Medulla oblongata (tissue), 1 donor: ENCODE measurements around the gene C1S.
"Not testable (repeated sequence)": the region's sequence is repeated elsewhere in the genome, so short reads cannot be mapped to it uniquely, and the experiment has no call there.

Experiments
- DNase-seq: peaks from one replicate; pipeline ENCODE4 v3.0.0-alpha.2; 2015; ENCODE audit errors: extremely low spot score

The C1S gene

DNA sequence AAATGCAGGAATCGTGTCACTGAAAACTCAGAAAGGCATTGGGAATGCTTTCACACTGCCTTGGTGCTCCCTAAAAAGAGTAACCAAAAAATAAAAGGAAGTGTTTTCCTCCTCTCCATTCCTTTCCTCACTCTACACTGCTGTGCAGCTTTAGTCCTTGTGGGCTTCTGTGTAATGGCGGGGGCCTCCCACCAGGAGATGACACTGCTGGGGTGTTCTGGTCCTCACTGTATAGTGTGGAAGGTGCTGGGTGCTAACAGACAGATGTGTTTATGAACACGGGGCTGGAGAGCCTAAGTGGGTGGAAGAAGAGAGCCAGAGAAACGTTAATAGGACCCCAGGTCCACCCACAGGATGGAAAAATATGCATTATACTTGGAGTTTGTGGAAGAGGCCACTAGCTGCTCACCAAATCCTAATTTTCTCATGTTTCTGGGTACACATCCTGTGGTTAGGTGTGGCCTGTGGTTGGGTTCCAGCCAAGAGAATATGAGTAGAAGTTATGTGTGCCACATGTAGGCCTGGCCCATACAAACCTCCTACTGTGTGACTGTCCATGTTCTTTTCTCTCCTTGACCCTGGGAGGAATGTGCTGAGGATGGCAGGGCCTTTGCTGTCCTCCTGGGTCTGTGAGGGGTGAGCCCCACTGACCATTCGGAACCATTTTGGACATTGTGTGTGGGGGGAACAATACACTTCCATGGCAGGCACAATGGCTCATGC lies 14.0 kb upstream of the C1S start:
- no peak for DNase-seq

DNA sequence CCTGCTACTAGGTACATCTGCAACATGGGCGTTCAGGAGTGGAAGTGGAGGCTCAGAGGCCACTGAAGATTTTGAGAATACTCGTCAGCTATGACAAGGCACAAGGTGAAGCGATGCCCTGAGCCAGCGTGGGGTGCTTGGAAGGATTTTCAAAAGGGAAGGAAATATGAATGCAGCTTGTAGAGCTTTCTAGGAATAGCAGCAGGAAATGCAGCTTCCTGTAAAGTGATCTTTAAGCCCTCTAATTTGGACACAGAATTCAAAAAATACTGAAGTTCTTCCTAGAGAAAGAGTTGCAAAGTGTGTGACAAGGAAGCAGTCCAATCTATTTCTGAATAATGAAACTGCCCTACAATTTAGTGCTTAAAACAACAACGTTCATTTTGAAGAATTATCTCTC lies 13.2 kb upstream of the C1S start:
- peak; percentile 3 for DNase-seq

DNA sequence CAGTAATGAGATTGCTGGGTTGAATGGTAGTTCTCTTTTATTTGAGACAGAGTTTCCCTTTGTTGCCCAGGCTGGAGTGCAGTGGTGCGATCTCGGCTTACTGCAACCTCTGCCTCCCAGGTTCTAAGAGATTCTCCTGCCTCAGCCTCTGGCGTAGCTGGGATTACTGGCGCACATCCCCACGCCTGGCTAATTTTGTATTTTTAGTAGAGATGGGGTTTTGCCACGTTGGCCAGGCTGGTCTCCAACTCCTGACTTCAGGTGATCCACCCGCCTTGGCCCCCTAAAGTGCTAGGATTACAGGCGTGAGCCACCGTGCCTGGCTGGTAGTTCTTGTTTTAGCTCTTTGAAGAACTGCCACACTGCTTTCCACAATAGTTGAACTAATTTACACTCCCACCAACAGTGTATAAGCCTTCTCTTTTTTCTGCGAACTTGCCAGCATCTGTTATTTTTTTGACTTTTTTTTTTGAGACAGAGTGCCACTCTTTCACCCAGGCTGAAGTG lies 11.0 kb upstream of the C1S start:
- DNase-seq, result not testable (repeated sequence)

DNA sequence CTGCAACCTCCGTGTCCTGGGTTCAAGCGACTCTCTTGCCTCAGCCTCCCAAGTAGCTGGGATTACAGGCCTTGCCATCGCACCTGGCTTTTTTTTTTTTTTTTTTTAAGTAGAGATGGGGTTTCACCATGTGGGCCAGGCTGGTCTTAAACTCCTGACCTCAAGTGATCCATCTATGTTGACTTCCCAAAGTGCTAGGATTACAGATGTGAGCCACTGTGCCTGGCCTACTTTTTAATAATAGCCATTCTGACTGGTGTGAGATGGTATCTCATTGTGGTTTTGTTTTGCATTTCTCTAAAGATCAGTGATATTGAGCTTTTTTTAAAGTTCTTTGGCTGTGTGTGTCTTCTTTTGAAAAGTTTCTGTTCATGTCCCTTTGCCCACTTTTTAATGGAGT lies 10.5 kb upstream of the C1S start:
- DNase-seq, result not testable (repeated sequence)

DNA sequence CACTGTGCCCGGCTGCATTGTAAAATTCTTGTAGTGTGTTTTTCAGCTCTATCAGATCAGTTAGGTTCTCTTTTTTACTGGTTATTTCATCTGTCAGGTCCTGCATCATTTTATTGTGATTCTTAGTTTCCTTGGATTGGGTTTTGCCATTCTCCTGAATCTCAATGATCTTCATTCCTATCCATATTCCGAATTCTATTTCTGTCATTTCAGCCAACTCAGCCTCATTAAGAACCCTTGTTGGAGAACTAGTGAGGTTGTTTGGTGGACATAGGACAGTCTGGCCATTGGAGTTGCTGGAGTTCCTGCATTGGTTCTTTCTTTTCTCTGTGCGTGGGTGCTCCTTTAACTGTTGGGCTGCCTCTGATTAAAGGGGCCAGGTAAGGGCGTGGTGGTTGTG lies 5.6 kb upstream of the C1S start:
- no peak for DNase-seq

DNA sequence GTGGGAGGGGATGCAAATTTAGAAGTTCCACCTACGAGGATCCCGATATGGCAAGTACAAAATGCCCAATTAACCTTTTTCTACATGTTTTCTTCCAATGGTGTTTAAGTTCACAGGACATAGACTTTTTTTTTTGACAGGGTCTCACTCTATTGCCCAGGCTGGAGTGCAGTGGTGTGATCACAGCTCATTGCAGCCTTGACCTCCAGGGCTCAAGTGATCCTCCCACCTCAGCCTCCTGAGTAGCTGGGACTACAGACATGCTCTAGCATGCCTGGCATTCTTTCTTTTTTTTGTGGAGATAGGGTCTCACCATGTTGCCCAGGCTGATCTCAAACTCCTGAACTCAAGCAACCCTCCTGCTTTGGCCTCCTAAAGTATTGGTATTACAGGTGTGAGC lies 4.8 kb upstream of the C1S start:
- DNase-seq, result not testable (repeated sequence)

DNA sequence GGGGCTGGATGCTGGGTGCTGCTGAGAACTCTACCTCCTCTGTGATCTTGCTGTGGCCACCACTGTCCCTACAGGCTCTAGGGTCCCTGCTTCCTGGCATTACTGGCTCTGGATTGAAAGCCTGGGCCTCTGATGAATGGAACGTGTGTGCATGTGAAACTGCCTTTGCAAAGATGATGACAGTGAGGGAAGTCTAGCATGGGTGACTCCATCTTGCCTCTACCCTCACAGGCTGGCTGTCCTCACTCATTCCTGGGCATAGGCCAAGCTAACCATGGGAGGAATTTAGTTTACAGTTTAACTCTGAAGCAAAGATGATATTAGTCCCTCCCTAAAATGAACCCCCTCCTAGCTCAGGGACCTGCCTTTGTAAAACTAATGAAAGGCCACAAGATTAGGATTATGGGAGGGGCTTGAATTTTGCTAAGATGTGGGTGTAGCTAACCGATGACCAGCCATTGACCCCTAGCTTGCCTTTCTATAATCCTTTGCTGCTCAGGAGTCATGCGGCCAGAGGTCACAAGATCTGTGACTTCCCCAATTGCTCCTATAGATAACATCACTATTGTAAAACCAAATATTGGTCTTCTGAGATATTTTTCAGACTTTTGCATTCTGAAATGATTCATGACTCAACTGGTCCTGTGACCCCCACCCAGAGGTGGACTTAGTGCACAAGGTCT lies 2.2 kb upstream of the C1S start:
- no peak for DNase-seq

DNA sequence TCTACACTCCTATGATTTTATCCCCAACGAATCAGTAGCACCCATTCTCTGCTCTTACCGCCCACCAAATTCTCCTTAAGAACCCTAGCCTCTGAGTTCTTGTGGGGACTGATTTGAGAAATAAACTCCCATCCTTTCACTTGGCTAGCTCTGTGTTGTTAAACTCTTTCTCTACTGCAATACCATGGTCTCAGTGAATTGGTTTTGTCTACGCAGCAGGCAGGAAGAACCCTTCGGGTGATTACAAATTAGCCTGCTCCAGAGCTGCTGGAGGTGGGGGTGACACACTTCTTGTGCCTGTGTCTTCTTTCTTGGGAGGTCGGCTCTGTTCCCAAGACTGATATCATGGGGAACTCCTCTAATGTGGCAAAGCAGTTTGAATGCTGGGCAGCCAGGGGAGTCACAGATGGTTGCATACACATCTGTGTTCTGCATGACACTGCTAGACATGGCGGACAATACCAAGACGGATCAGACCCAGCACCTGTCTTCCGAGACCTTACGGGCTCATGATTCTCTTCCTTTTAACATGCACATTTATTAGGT lies 1.6 kb upstream of the C1S start:
- no peak for DNase-seq

DNA sequence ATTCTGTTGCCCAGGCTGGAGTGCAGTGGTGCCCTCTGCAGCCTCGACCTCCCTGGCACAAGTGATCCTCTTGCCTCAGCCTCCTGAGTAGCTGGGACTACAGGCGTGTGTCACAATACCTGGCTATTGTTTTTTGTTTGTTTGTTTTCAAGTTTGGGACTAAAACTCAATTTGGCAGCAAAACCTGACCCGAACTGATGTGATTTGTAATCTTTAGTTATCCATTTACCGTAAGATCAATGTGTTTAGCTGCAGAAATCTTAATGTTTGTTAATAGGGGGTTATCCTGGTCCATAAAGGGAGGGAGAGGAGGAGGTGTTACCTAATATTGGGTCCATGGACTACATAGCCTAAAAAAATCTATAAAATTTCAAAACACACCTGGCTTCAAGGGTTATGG lies 738 bp upstream of the C1S start:
- DNase-seq, result no peak

DNA sequence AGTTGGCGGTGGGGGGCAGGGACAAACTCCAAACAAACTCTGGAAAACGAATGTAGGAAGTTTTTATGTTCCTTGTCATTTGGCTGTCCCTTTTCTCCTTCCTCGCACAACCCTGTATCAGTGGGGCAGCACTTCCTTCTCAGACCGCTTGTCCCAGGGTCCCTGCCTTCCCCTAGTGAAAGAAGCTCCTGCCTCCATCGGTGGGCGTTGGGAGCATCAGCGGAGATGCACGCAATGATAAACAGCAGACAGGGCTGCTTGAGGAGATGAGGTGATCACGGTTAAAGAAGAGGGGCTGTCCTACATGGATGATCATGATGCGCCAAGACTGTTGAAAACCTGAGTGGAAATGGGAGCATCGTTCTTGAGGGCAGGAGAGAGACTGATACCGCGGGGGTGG lies 620 bp downstream of the C1S start:
- no peak for DNase-seq

DNA sequence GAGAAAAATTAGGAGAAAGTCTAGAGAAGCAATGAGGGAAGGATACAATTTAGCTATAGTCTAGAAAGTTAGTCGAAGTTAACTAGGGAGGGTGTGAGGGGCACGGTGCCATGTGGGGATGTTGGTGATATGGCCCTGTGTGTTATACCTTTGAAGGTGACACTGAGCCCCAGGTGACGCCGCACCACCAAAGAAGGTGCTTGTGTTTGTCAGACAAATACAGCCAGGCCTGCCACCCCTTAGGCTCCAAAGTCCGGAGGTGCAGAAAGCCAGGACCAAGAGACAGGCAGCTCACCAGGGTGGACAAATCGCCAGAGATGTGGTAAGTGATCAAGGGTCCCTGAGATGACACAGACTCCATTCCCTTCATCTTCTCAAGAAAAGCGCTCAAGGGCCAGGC lies 1.1 kb downstream of the C1S start:
- no peak for DNase-seq

DNA sequence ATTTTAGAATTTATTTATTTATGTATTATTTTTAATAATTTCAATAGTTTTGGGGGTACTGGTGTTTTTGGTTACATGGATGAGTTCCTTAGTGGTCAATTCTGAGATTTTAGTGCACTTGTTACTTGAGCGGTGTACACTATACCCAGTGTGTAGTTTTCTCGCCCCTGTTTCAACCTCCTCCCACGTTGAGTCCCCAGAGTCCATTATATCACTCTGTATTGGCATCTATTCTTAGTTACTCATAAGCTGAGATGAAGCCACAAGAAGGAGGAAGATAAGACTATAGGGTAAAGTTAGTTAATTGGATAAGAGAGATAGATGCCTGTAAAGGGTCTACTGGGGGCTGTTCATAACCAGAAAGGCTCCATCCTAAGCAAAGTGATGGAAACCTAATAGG lies 4.0 kb downstream of the C1S start:
- DNase-seq, result no peak

DNA sequence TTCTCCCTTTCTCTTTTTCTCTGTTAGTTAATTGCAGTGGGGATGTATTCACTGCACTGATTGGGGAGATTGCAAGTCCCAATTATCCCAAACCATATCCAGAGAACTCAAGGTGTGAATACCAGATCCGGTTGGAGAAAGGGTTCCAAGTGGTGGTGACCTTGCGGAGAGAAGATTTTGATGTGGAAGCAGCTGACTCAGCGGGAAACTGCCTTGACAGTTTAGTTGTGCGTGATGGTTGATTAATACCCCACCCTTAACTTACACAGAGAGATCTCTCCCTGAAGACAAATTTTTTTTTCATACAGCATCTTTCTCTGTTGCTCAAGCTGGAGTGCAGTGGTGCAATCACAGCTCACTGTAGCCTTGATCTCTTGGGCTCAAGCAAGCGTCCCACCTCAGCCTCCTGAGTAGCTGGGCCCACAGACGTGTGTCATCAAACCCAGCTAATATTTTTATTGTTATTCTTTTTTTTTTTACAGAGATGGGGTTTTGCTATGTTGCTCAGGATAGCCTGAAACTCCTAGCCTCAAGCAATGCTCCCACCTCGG lies 4.6 kb downstream of the C1S start:
- DNase-seq, result no peak

DNA sequence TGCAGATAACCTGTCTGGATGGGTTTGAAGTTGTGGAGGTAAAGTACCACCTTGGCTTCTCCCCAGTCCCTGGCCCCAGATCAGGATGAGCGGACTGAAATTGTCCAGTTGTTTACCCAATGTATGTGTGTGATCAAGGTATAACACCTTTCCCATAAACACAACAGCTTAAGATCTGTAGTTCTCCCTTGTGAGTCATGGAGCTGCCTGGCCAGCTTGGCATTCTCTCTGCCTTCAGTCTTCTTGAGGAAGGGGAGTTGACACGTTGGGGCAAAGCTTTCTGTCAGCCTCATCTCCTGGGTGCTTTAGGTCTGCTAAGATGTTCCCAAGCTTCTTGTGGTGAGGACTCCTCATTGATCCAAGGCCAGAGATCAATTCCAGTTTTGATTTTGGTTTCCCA lies 6.1 kb downstream of the C1S start:
- DNase-seq, result no peak

DNA sequence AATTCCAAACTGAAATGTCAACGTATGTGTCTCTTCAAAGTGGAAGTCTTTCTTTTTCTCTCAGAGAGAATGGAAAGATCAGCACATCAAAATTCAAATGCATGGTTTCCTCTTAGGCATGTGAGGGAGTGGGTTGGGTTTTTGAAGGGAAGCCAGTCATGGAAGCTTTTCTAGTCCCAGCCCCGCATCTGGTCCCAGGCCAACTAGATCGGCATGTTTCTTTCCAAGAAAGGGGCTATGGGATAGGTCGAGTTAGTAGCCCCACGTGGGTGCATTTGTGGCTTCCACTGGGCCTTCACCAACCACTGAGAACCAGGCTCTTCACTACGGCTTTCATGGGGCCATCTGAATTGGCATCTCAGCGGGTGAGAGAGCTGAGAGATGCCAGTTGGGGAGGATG lies 6.6 kb downstream of the C1S start:
- DNase-seq, result no peak

DNA sequence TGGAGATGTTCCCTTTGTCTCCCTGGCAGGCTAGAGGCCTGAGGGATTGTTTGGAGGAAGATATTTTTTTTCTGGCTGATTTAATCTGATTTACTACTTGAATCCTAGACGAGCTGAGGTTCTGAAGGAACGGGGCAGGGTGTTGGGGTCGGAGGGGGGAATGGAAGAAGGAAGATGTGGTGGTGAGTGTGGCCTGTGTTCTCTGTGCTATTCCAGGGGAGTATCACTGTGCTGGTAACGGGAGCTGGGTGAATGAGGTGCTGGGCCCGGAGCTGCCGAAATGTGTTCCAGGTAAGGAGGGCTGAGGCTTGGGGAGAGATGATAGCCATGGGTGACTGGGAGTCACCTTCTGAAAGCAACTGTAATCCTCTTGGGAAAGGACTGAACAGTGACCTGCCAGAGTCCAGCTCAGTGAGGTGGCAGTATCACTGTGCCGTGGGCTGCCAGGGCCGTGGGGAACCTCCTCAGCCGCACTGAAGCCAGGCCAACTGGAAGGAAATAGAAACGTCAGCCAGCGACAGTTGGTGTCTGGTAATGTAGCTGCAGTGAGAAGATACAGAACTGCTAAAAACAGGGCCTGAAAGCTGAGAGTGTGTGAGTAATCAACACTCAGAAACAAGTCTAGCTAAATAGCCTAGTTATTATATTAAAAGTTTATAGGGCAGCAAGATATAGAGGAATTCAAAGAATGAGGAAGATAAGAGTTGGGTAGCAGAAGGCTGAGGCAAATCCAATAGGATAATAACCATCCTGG lies 7.9 kb downstream of the C1S start:
- DNase-seq, result no peak

DNA sequence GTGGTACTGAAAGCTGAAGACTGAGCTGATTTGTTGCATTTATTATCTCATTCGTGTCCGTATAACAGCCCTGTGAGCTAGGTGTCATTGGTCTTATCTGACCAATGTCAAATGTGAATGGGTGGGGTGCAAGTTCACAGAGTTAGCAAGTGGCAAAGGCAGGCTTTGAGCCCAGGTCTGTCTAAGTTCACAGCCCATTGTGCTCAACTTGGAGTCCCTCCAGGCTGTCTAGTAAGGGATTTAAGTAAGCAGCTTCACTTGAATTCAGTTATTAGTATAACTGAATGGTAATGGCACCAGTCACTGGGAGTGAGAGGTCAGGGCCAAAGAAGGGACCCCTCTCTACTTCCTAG lies 8.5 kb downstream of the C1S start:
- DNase-seq, result no peak

DNA sequence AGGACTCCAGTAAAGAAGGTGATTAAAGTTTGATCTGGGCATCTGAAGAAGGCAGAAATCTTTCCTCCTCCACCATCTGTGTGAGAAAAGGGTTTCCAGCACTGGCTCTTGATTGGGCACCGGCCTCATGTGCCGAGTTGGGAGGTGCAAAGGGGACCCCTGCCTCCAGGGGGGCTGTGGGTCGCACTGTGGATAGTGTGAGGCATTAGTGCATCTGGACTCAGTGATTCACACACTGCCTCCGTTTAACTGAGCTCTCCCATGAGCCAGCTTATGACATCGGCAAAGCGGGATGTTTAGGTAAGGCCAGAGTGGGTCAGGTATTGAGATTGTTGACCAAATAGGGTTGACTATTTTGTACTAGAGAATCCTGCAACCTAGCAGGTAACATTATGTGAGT lies 8.9 kb downstream of the C1S start:
- no peak for DNase-seq

DNA sequence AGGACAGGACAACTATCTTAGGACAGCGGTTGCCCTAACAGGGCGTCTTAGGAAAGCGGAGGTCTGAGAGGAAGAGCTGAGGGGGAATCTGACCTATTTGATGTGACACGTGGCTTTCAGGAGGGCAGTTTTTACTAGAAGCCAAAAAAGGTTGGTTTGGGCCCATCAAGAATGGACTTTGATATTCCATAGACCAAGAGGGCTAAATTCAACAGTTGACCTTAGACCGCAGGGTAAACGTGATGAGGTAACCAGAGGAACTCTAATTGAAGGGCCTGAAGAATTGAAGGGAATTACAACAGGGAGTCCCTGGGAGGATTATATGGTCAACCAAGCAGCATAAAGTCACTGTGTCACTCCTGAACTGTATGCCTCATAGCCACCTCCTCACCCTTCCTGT lies 11.5 kb downstream of the C1S start:
- DNase-seq, result no peak

DNA sequence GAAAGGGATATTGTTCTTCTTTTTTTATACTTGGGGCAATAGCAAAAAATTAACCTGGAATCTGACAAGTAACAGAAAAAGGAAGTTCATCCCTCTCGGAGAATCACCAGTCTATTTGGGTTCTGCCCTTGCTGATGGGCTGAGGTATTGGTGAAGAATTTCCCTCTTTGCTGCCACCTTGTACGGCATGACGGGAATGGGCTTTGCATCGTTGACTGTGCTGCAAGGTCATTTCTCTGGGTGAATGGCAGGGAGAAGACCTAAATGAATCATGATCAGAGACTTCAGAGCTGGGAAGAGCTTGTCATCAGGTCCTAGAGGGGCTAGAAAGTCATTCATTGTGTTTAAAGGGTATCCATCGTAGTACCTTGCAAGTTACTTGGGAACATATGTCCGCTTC lies 12.0 kb downstream of the C1S start:
- no peak for DNase-seq

DNA sequence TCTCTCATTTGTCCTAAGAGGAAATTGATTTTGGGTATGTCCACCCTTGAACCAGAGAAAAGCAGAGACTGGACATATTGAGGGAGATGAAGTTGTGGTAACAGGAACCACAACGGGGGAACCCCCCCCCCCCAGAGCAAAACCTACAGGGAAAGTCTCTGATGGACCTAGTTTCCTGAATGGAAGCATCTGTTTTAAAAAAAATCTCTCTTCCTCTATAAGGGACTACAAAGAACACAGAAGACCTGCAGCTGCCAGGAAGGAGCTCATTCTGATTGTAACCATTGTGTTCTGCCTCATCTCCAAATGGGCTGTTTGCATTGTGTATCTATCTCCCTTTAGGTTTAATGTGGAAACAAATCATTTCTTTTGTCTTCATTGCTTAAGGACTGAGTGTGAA lies 13.4 kb downstream of the C1S start:
- DNase-seq, result no peak

DNA sequence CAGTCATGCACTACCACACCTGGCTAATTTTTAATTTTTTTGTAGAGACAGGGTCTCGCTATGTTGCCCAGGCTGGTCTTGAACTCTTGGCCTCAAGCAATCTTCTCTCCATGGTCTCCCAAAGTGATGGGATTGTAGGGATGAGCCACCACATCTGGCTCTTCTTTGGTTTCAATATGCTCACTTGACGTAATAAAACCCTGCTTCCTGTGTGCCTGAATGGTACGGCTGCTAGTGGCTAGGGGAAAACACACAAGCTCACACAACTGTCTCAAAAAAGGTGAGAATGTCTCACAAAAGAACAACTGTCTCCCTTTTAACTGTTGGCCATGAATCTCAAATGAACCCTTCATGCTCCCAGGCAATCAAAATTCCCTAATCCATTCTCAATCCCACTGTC lies 15.0 kb downstream of the C1S start:
- DNase-seq, result no peak
